ENCODE measurements around the gene PDE8A.
A peak's percentile ranks its signal among the peaks of the same experiment; 100 is the strongest.

Gene PDE8A

GRCh38 chr15:84981711-84982300 is at the start of gene PDE8A:
Gene PDE8A, plus strand, starts transcription at chr15:84981856. Its CDS starts 307 bp downstream, at chr15:84982163.
- DNase-seq = peak in 5 of 6 experiments; percentile 27 to 63 (median 54)

- no peak for DNase-seq
Observed at GRCh38 chr15:84934942-84935729, 46.5 kb upstream of the PDE8A start.

GRCh38 chr15:84937144-84937543 is 44.5 kb upstream of the PDE8A start:
- no peak for DNase-seq

GRCh38 chr15:84938726-84939125 is 42.9 kb upstream of the PDE8A start:
- no peak for DNase-seq

- no peak for DNase-seq
Observed at GRCh38 chr15:84940399-84940798, 41.3 kb upstream of the PDE8A start.

GRCh38 chr15:84942456-84942855 is 39.2 kb upstream of the PDE8A start:
- no peak for DNase-seq

GRCh38 chr15:84944311-84944710 is 37.3 kb upstream of the PDE8A start:
- DNase-seq = no peak

GRCh38 chr15:84944861-84945260 is 36.8 kb upstream of the PDE8A start:
- no peak for DNase-seq

- DNase-seq = no peak
Observed at GRCh38 chr15:84946772-84947489, 34.7 kb upstream of the PDE8A start.

- DNase-seq = no peak
Observed at GRCh38 chr15:84947947-84948830, 33.5 kb upstream of the PDE8A start.

- no peak for DNase-seq
Observed at GRCh38 chr15:84949043-84949442, 32.6 kb upstream of the PDE8A start.

GRCh38 chr15:84949845-84950569 is 31.6 kb upstream of the PDE8A start:
- DNase-seq = no peak

GRCh38 chr15:84950570-84951111 is 31.0 kb upstream of the PDE8A start:
- DNase-seq = no peak

GRCh38 chr15:84951736-84952135 is 29.9 kb upstream of the PDE8A start:
- DNase-seq = no peak

GRCh38 chr15:84953136-84953535 is 28.5 kb upstream of the PDE8A start:
- DNase-seq = no peak

- no peak for DNase-seq
Observed at GRCh38 chr15:84953726-84954125, 27.9 kb upstream of the PDE8A start.

- peak in 4 of 6 experiments; percentile 16 to 33 (median 22) for DNase-seq
Observed at GRCh38 chr15:84955089-84955848, 26.4 kb upstream of the PDE8A start.

GRCh38 chr15:84956199-84956598 is 25.5 kb upstream of the PDE8A start:
- DNase-seq = no peak

GRCh38 chr15:84960391-84961113 is 21.1 kb upstream of the PDE8A start:
- no peak for DNase-seq

- no peak for DNase-seq
Observed at GRCh38 chr15:84961114-84961452, 20.6 kb upstream of the PDE8A start.

Data from stimulated activated naive CD4-positive, alpha-beta T cell (primary cell).